Lower leg skin (tissue), 3 donors: ENCODE data around the gene FKBP1B.

Experiments
- POLR2A ChIP-seq, 2 donors: fragments of 450-650 bp; IDR thresholded peaks; one replicate each; pipeline ENCODE4 v1.6.1; 2016 to 2017; ENCODE audit warnings: antibody characterized with exemption in 2 of 2, mild to moderate bottlenecking in 1 of 2, moderate library complexity in 1 of 2
- TF ChIP-seq, protein P1 (sequence below), 3 donors: fragments of 450-650 bp; IDR thresholded peaks; one replicate each; pipeline ENCODE4 v1.5.1; 2016; ENCODE audit warnings: antibody characterized with exemption in 3 of 3, mild to moderate bottlenecking in 3 of 3, moderate library complexity in 2 of 3

GRCh38 chr2:24024018-24024417 is 25.5 kb upstream of the FKBP1B start:
- TF ChIP-seq POLR2A (IDR thresholded peaks at IDR 0.05): no peak
- TF ChIP-seq, protein P1, sequence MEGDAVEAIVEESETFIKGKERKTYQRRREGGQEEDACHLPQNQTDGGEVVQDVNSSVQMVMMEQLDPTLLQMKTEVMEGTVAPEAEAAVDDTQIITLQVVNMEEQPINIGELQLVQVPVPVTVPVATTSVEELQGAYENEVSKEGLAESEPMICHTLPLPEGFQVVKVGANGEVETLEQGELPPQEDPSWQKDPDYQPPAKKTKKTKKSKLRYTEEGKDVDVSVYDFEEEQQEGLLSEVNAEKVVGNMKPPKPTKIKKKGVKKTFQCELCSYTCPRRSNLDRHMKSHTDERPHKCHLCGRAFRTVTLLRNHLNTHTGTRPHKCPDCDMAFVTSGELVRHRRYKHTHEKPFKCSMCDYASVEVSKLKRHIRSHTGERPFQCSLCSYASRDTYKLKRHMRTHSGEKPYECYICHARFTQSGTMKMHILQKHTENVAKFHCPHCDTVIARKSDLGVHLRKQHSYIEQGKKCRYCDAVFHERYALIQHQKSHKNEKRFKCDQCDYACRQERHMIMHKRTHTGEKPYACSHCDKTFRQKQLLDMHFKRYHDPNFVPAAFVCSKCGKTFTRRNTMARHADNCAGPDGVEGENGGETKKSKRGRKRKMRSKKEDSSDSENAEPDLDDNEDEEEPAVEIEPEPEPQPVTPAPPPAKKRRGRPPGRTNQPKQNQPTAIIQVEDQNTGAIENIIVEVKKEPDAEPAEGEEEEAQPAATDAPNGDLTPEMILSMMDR (IDR thresholded peaks at IDR 0.05): no peak
